Activated naive CD8-positive, alpha-beta T cell treated with anti-CD3 and anti-CD28 coated beads for 36 hours (primary cell): ENCODE results near the gene IL2RA. TPM values are rescaled to one million over a fixed set of nuclear protein-coding genes. Genes with fewer than 3 reads are reported as not detected.

ENCODE experiments used
- DNase-seq: peaks from one replicate; pipeline ENCODE4 v3.0.0; 2021
- H3K27ac Mint-ChIP-seq: one replicate; pipeline ENCODE4 v1.8.0; 2022; ENCODE audit warnings: mild to moderate bottlenecking, moderate library complexity, mixed read lengths
- H3K27me3 Mint-ChIP-seq: one replicate; pipeline ENCODE4 v1.8.0; 2022; ENCODE audit warnings: mild to moderate bottlenecking, mixed read lengths
- H3K36me3 Mint-ChIP-seq: one replicate; pipeline ENCODE4 v1.8.0; 2021; ENCODE audit warnings: mild to moderate bottlenecking, mixed read lengths
- H3K4me1 Mint-ChIP-seq: one replicate; pipeline ENCODE4 v1.8.0; 2021; ENCODE audit warnings: mixed read lengths
- H3K4me3 Mint-ChIP-seq: one replicate; pipeline ENCODE4 v1.8.0; 2022; ENCODE audit warnings: mild to moderate bottlenecking, moderate library complexity, mixed read lengths
- H3K9me3 Mint-ChIP-seq: one replicate; pipeline ENCODE4 v1.8.0; 2022; ENCODE audit warnings: mixed read lengths
- total RNA-seq, 2 experiments: library from RNA; stranded (reverse); gene quantifications; one replicate each; pipeline ENCODE4 v1.2.3, GENCODE V29; 2021

The IL2RA gene
- total RNA-seq, 2 experiments from 2014 or later: 680 to 698 TPM

- H3K36me3 Mint-ChIP-seq: peaks cover 49% of the 10 kb centered on the region
- no peaks in the 10 kb centered on the region for H3K27me3 Mint-ChIP-seq
- H3K4me3 Mint-ChIP-seq: peak overlapping the region; percentile 99
- peaks cover 60% of the 10 kb centered on the region for H3K4me1 Mint-ChIP-seq
- no peak for DNase-seq
- no peaks in the 10 kb centered on the region for H3K9me3 Mint-ChIP-seq
- H3K27ac Mint-ChIP-seq: peak overlapping the region; percentile 90
Measured at GRCh38 chr10:6089334-6090219, 27.4 kb upstream of the IL2RA start.

- no peaks in the 10 kb centered on the region for H3K27me3 Mint-ChIP-seq
- H3K4me3 Mint-ChIP-seq: peak within 1 kb of the TSS; percentile 99
- peaks cover 56% of the 10 kb centered on the region for H3K4me1 Mint-ChIP-seq
- DNase-seq: peak; percentile 97
- no peaks in the 10 kb centered on the region for H3K9me3 Mint-ChIP-seq
- peaks cover 42% of the 10 kb centered on the region for H3K36me3 Mint-ChIP-seq
- peak within 1 kb of the TSS; percentile 90 for H3K27ac Mint-ChIP-seq
Measured at GRCh38 chr10:6088721-6089333, 26.7 kb upstream of the IL2RA start, which contains the start of gene RBM17. RBM17 (plus strand) TSS chr10:6089034; CDS start chr10:6097066, 8,032 bp downstream.

GRCh38 chr10:6086375-6087233 lies 24.4 kb upstream of the IL2RA start:
- H3K36me3 Mint-ChIP-seq: peaks cover 32% of the 10 kb centered on the region
- peak; percentile 88 for DNase-seq
- H3K4me1 Mint-ChIP-seq: peaks cover 62% of the 10 kb centered on the region
- peaks cover 11% of the 10 kb centered on the region for H3K9me3 Mint-ChIP-seq
- H3K27ac Mint-ChIP-seq: peak overlapping the region; percentile 80
- peak overlapping the region; percentile 80 for H3K4me3 Mint-ChIP-seq
- no peaks in the 10 kb centered on the region for H3K27me3 Mint-ChIP-seq

GRCh38 chr10:6083523-6084475 lies 21.6 kb upstream of the IL2RA start:
- Mint-ChIP-seq H3K27me3 (no peaks in the 10 kb centered on the region), H3K27ac (peak overlapping the region; percentile 88), H3K36me3 (peaks cover 10% of the 10 kb centered on the region), H3K4me1 (peaks cover 56% of the 10 kb centered on the region), H3K9me3 (peaks cover 11% of the 10 kb centered on the region), H3K4me3 (peak overlapping the region; percentile 70)
- DNase-seq: peak; percentile 75

GRCh38 chr10:6082496-6083395 lies 20.6 kb upstream of the IL2RA start:
- Mint-ChIP-seq H3K27ac (peak overlapping the region; percentile 88), H3K36me3 (peaks cover 7% of the 10 kb centered on the region), H3K27me3 (no peaks in the 10 kb centered on the region)

DNA sequence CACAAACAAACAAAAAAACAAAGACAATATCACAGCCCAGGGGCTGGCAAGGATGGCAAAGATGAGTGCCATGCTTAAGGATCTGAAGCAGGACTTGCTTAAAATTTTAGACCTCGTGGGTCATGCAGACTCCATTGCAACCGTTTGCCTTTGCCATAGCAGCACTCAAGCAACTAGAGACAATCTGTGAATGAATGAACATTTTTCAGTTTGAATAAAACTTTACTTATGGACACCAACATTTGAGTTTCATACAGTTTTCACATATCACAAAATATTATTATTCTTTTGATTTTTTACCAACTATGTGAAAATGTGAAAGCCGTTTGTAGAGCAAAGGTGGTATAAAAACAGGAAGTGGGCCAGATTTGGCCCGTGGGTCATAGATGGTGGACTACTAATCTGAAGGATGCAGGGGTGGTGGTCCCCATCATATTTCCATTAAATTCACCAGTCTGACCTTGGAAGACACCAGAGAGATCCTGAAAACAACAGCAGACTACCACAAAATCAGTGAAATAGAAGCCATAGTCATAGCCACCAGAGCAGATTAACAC lies 18.3 kb upstream of the IL2RA start:
- Mint-ChIP-seq H3K27me3 (no peaks in the 10 kb centered on the region), H3K9me3 (peaks cover 11% of the 10 kb centered on the region), H3K36me3 (peaks cover 5% of the 10 kb centered on the region), H3K4me1 (peaks cover 30% of the 10 kb centered on the region), H3K4me3 (no peak overlapping the region), H3K27ac (no peak overlapping the region)
- DNase-seq: no peak

More at GRCh38 chr10:6082496-6083395, 20.6 kb upstream of the IL2RA start:
- peaks cover 48% of the 10 kb centered on the region for H3K4me1 Mint-ChIP-seq
- no peak for DNase-seq
- H3K9me3 Mint-ChIP-seq: peaks cover 11% of the 10 kb centered on the region
- H3K4me3 Mint-ChIP-seq: peak overlapping the region; percentile 70

GRCh38 chr10:6079044-6079443 lies 16.9 kb upstream of the IL2RA start:
- H3K4me3 Mint-ChIP-seq: no peak overlapping the region
- DNase-seq: no peak
- peaks cover 40% of the 10 kb centered on the region for H3K4me1 Mint-ChIP-seq
- peaks cover 11% of the 10 kb centered on the region for H3K9me3 Mint-ChIP-seq
- no peaks in the 10 kb centered on the region for H3K27me3 Mint-ChIP-seq
- no peak overlapping the region for H3K27ac Mint-ChIP-seq
- peaks cover 5% of the 10 kb centered on the region for H3K36me3 Mint-ChIP-seq

DNA sequence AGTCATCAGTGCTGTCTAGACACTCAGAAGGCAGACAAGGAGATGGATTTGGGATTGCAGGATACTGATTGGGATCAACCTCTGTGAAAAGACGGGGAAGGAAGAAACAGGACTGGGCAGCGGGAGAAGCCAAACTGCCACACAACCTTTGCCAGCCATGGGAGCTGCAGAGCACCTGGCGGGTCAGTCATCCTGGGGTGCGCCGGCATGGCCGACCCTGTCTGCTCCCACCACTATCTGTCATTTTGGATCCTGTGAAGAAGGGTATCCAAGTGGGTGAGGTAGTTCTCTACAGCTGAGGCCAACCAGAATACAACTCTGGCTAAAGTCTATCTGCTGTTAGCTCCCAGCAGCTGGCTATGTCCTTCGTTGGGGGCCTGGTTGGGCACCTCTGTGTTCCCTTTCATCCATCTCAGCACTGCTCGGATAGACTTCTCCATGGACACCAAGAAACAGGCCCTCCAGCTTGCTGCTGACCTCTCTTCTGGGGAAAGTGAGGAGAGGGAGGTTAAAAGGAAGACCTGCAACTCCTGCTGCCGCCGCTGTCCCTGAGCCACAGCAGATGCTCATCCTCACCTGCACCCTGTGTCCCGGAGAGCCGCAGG lies 15.0 kb upstream of the IL2RA start:
- no peaks in the 10 kb centered on the region for H3K27me3 Mint-ChIP-seq
- peaks cover 38% of the 10 kb centered on the region for H3K4me1 Mint-ChIP-seq
- H3K9me3 Mint-ChIP-seq: peaks cover 9% of the 10 kb centered on the region
- H3K36me3 Mint-ChIP-seq: no peaks in the 10 kb centered on the region
- no peak for DNase-seq
- no peak overlapping the region for H3K27ac Mint-ChIP-seq
- no peak overlapping the region for H3K4me3 Mint-ChIP-seq

- peaks cover 53% of the 10 kb centered on the region for H3K4me1 Mint-ChIP-seq
- no peak for DNase-seq
- H3K4me3 Mint-ChIP-seq: no peak overlapping the region
- H3K27me3 Mint-ChIP-seq: no peaks in the 10 kb centered on the region
- H3K27ac Mint-ChIP-seq: peak overlapping the region; percentile 17
- peaks cover 6% of the 10 kb centered on the region for H3K36me3 Mint-ChIP-seq
- H3K9me3 Mint-ChIP-seq: peaks cover 6% of the 10 kb centered on the region
Measured at GRCh38 chr10:6074489-6075301, 12.5 kb upstream of the IL2RA start.

GRCh38 chr10:6072215-6072934 lies 10.2 kb upstream of the IL2RA start:
- Mint-ChIP-seq H3K4me3 (peak overlapping the region; percentile 42), H3K27me3 (no peaks in the 10 kb centered on the region), H3K27ac (peak overlapping the region; percentile 96), H3K9me3 (peaks cover 6% of the 10 kb centered on the region), H3K4me1 (peaks cover 76% of the 10 kb centered on the region), H3K36me3 (peaks cover 8% of the 10 kb centered on the region)
- DNase-seq: peak; percentile 57
